GM19328 (cell line): ENCODE results near the gene GPR27.

ENCODE experiments used
- ATAC-seq: cut with Tn5 transposase; IDR thresholded peaks from one replicate; pipeline ENCODE4 v1.9.1; 2021; ENCODE audit warnings: mild to moderate bottlenecking, moderate library complexity; ENCODE audit not compliant: unreplicated experiment

Gene GPR27

GRCh38 chr3:71784914-71785531 is 31.4 kb downstream of the GPR27 start, which contains the start of gene PROK2:
Gene PROK2 (minus strand): TSS chr3:71785148. CDS start chr3:71785052, 96 bp downstream.
- ATAC-seq = no peak

GRCh38 chr3:71785532-71786216 is 32.0 kb downstream of the GPR27 start:
- ATAC-seq = no peak

DNA sequence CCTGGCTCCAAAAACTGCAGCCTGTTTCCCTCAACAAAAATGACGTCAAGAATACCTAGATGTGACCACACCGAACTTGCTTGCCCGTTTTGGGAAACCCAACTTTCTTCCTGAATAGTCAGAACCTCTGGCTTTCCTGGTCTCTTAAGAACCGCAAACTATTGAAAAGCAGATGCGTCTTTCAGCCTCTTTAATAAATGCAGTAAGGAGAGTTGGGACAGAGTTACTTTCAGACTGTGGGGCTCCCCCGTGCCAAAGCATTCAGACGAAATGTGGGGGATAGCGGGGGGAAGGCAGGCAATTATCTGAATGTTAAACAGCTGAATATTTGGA is 32.5 kb downstream of the GPR27 start:
- no peak for ATAC-seq

DNA sequence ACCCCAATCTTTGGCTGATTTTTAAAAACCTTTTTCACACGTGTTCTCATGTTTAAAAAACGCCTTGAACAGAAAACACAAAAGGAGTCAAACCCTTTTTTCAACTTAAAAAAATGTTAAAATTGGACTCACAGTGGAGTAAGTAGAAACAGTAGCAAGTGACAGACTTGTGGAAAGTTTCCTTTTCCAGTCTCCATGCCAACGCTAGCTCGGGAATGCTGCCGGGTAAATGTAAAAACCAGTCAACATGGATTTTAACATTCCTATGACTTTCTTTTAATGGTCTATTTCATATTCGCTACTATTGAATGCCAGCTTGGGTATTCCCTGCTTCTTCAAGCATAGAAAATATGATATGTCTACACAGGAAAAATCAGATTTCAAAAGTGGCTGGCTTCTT is 32.9 kb downstream of the GPR27 start:
- ATAC-seq = no peak

GRCh38 chr3:71787851-71788405 is 34.3 kb downstream of the GPR27 start:
- no peak for ATAC-seq

GRCh38 chr3:71789922-71790321 is 36.3 kb downstream of the GPR27 start:
- no peak for ATAC-seq

- no peak for ATAC-seq
These were observed 38.0 kb downstream of the GPR27 start for GRCh38 chr3:71791634-71792033.

DNA sequence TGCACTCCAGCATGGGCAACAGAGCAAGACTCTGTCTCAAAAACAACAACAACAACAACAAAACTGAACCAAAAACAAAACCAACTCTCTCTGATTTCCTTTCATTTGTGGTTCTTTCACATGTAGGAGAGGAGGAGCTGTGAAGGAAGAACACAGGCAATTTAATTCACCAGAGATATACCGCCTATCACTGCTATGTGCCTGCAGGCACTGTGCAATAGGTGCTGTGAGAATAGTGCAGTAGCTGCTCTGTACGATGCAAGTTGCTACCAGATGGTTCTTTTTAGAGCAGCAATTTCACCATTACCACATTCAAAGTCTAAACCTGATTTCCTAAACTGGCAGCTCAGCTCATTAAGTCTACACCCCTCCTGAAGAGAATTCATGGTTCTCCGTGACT is 42.6 kb downstream of the GPR27 start:
- no peak for ATAC-seq

DNA sequence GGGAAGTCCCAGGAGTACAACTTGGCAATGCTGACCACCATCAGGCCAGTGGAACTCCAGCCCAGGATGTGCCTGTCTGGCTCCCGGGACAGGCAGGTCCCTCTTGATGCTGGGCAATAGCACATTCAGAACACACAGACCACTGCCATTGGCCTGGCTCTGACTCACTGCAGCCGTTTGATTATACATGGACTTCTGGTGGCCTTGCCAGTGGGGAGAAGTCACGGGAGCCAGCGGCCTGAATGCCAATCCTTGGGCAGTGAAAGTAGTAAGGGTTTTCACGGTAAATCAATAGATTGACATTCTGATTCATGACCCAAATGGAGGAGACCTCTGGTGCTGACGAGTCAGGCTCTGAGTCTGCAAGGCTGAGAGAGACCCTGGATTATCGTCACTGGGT is 43.8 kb downstream of the GPR27 start:
- no peak for ATAC-seq

GRCh38 chr3:71800023-71800422 is 46.4 kb downstream of the GPR27 start:
- no peak for ATAC-seq

DNA sequence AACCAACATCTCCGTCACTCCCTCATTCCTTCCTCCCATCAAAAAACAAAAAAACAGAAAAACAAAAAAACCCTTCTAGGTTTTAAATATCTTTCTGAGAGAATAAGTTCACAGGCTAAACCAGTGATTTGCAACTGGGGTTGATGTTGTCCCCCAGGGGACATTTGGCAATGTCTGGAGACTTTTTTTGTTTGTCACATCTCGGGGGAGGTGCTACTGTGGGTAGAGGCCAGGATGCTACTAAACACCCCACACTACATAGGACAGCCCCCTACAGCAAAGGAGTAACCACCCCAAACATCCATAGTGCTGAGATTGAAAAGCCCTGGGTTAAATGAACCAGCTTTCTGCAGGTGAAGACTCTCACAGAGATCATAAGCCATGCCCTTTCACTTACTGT is 48.3 kb downstream of the GPR27 start:
- no peak for ATAC-seq

- no peak for ATAC-seq
These were observed 49.6 kb downstream of the GPR27 start for GRCh38 chr3:71803248-71803647.

- ATAC-seq = no peak
These were observed 51.5 kb downstream of the GPR27 start for GRCh38 chr3:71805199-71805598.

GRCh38 chr3:71805691-71806090 is 52.0 kb downstream of the GPR27 start:
- ATAC-seq = no peak
